ENCODE measurements around the gene ANKRD27. TPM values are rescaled to one million over a fixed set of nuclear protein-coding genes. Genes with fewer than 3 reads are reported as not detected.

ANKRD27 gene
- total and polyA plus RNA-seq, 2 donors (not counting 1 experiment from before 2014, with no cell fraction given) = 12.9 to 43.8 TPM

DNA sequence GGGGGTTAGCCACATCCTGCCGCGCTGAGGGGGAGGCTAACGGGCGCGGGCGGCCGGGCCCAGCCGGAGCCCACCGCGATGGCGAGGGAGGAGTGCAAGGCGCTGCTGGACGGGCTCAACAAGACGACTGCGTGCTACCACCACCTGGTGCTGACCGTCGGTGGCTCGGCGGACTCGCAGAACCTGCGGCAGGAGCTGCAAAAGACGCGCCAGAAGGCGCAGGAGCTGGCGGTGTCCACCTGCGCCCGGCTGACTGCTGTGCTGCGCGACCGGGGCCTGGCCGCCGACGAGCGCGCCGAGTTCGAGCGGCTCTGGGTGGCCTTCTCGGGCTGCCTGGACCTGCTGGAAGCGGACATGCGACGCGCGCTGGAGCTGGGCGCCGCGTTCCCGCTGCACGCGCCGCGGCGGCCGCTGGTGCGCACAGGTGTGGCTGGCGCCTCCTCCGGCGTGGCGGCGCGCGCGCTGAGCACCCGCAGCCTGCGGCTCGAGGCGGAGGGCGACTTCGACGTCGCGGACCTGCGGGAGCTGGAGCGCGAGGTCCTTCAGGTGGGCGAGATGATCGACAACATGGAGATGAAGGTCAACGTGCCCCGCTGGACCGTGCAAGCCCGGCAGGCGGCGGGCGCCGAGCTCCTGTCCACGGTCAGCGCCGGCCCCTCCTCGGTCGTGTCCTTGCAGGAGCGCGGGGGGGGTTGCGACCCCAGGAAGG is 1.4 kb upstream of the ANKRD27 start:
- H3K27me3 ChIP-seq (replicated peaks in 1 of 4; ENCODE audit: control extremely low read depth in 1 of 4, control insufficient read depth in 3 of 4, insufficient read depth in 4 of 4, low read length in 3 of 4) = peaks cover 0 to 30% (median 9%) of the 10 kb centered on the region in 4 experiments
- 9% methylated on average over 93 of the region's 93 CpGs for WGBS (ENCODE audit: insufficient coverage)
- intact Hi-C loops (cut with micrococcal nuclease) = loop anchor here (10.0 kb wide), 1 partner anchor 408 kb away; the partner anchor contains the start of gene GPATCH1
- peaks cover 31% of the 10 kb centered on the region for H4K20me1 ChIP-seq (ENCODE audit: control insufficient read depth, insufficient read depth, low read length, poor library complexity, severe bottlenecking)
- no peak for ATAC-seq (ENCODE audit: low read depth)
- H3K27me3 Mint-ChIP-seq = peaks cover 16% of the 10 kb centered on the region
- H3K4me1 ChIP-seq (ENCODE audit: control insufficient read depth in 2 of 2, insufficient read depth in 2 of 2, low read length in 2 of 2) = peaks cover 25 to 34% of the 10 kb centered on the region in 2 donors
- peak; percentile 72 for DNase-seq
- H3K36me3 ChIP-seq (replicated peaks in 1 of 2; ENCODE audit: control extremely low read depth in 1 of 2, control insufficient read depth in 1 of 2, extremely low read depth in 1 of 2, insufficient read depth in 2 of 2, low read length in 1 of 2) = no peaks in the 10 kb centered on the region
- peak overlapping the region in 4 of 5 experiments; percentile 55 to 90 (median 74) for H3K4me3 ChIP-seq (ENCODE audit: control extremely low read depth in 1 of 5, extremely low read depth in 1 of 5, insufficient read depth in 1 of 5, low read depth in 2 of 5, low read length in 4 of 5)
- peaks cover 34% of the 10 kb centered on the region for H3K79me2 ChIP-seq (ENCODE audit: control insufficient read depth, insufficient read depth, low read length)
- CTCF ChIA-PET = no interaction called here
- H3K4me2 ChIP-seq (replicated peaks; ENCODE audit: low read depth, low read length, poor library complexity, severe bottlenecking) = peak overlapping the region; percentile 94
- H3K9ac ChIP-seq (ENCODE audit: low read length) = peak overlapping the region; percentile 68
- POLR2A ChIA-PET = interaction anchor here (3.0 kb wide), 1 partner anchor 15 kb away, joined by 16 read pairs; the partner anchor contains the start of gene NUDT19
- TF ChIP-seq, protein P1, sequence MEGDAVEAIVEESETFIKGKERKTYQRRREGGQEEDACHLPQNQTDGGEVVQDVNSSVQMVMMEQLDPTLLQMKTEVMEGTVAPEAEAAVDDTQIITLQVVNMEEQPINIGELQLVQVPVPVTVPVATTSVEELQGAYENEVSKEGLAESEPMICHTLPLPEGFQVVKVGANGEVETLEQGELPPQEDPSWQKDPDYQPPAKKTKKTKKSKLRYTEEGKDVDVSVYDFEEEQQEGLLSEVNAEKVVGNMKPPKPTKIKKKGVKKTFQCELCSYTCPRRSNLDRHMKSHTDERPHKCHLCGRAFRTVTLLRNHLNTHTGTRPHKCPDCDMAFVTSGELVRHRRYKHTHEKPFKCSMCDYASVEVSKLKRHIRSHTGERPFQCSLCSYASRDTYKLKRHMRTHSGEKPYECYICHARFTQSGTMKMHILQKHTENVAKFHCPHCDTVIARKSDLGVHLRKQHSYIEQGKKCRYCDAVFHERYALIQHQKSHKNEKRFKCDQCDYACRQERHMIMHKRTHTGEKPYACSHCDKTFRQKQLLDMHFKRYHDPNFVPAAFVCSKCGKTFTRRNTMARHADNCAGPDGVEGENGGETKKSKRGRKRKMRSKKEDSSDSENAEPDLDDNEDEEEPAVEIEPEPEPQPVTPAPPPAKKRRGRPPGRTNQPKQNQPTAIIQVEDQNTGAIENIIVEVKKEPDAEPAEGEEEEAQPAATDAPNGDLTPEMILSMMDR (IDR thresholded peaks at IDR 0.05) = no peak
- TF ChIP-seq EZH2 (IDR thresholded peaks at IDR 0.05; ENCODE audit: borderline replicate concordance, insufficient read depth, low read depth, low read length, poor library complexity, severe bottlenecking) = peak; percentile 50
- peak overlapping the region; percentile 95 for H3K4me3 Mint-ChIP-seq
- H2AFZ ChIP-seq (ENCODE audit: insufficient read depth, low read depth, low read length, poor library complexity, severe bottlenecking) = peak overlapping the region; percentile 84
- H3K27ac ChIP-seq (ENCODE audit: low read length in 2 of 2) = no peak overlapping the region
- no peaks in the 10 kb centered on the region for H3K9me3 Mint-ChIP-seq (ENCODE audit: insufficient read depth)
- no peak overlapping the region for H3K27ac Mint-ChIP-seq
- peaks cover 37% of the 10 kb centered on the region for H3K4me1 Mint-ChIP-seq
- peaks cover 0 to 13% (median 0%) of the 10 kb centered on the region in 3 donors for H3K9me3 ChIP-seq (ENCODE audit: control extremely low read depth in 1 of 3, control insufficient read depth in 2 of 3, insufficient read depth in 1 of 3, low read length in 2 of 3)
